ENCODE results near the gene HDAC4.

Gene HDAC4

GRCh38 chr2:239146011-239146641 lies 254.7 kb downstream of the HDAC4 start:
- Mint-ChIP-seq H3K27me3 (no peaks in the 10 kb centered on the region), H3K9me3 (peaks cover 8% of the 10 kb centered on the region in 2 donors), H3K4me3 (no peak overlapping the region), H3K4me1 (ENCODE audit: low read depth in 2 of 2) (peaks cover 8 to 10% of the 10 kb centered on the region in 2 donors), H3K36me3 (ENCODE audit: insufficient read depth) (peaks cover 23% of the 10 kb centered on the region), H3K27ac (peak overlapping the region in 1 of 2 donors; percentile 58)
- ATAC-seq (replicated peaks) (no peak), DNase-seq (no peak)

- no peak overlapping the region for H3K4me3 Mint-ChIP-seq
- DNase-seq (no peak), ATAC-seq (replicated peaks) (no peak)
- no peak overlapping the region for H3K27ac Mint-ChIP-seq
- peaks cover 4 to 6% of the 10 kb centered on the region in 2 donors for H3K4me1 Mint-ChIP-seq (ENCODE audit: low read depth in 2 of 2)
- H3K27me3 Mint-ChIP-seq: no peaks in the 10 kb centered on the region
- H3K9me3 Mint-ChIP-seq: peaks cover 4 to 8% of the 10 kb centered on the region in 2 donors
- H3K36me3 Mint-ChIP-seq (ENCODE audit: insufficient read depth): peaks cover 23% of the 10 kb centered on the region
Measured at GRCh38 chr2:239145601-239146000, 255.2 kb downstream of the HDAC4 start.

GRCh38 chr2:239145106-239145505 lies 255.7 kb downstream of the HDAC4 start:
- Mint-ChIP-seq H3K4me1 (ENCODE audit: low read depth in 2 of 2) (peaks cover 1 to 3% of the 10 kb centered on the region in 2 donors), H3K4me3 (no peak overlapping the region), H3K36me3 (ENCODE audit: insufficient read depth) (peaks cover 23% of the 10 kb centered on the region), H3K27ac (no peak overlapping the region), H3K9me3 (peaks cover 1 to 3% of the 10 kb centered on the region in 2 donors), H3K27me3 (no peaks in the 10 kb centered on the region)
- DNase-seq (no peak), ATAC-seq (replicated peaks) (no peak)

GRCh38 chr2:239144713-239144999 lies 256.2 kb downstream of the HDAC4 start:
- no peaks in the 10 kb centered on the region for H3K9me3 Mint-ChIP-seq
- DNase-seq: no peak
- no peak overlapping the region for H3K4me3 Mint-ChIP-seq
- no peak for ATAC-seq (replicated peaks)
- H3K4me1 Mint-ChIP-seq (ENCODE audit: low read depth in 2 of 2): no peaks in the 10 kb centered on the region
- H3K27me3 Mint-ChIP-seq: no peaks in the 10 kb centered on the region
- no peak overlapping the region for H3K27ac Mint-ChIP-seq
- peaks cover 25% of the 10 kb centered on the region for H3K36me3 Mint-ChIP-seq (ENCODE audit: insufficient read depth)

- Mint-ChIP-seq H3K27me3 (no peaks in the 10 kb centered on the region), H3K27ac (no peak overlapping the region), H3K4me3 (no peak overlapping the region), H3K36me3 (ENCODE audit: insufficient read depth) (peaks cover 29% of the 10 kb centered on the region), H3K9me3 (no peaks in the 10 kb centered on the region), H3K4me1 (ENCODE audit: low read depth in 2 of 2) (peaks cover 2 to 3% of the 10 kb centered on the region in 2 donors)
- DNase-seq (no peak), ATAC-seq (replicated peaks) (no peak)
Measured at GRCh38 chr2:239143858-239144712, 256.7 kb downstream of the HDAC4 start.

- Mint-ChIP-seq H3K36me3 (ENCODE audit: insufficient read depth) (peaks cover 31% of the 10 kb centered on the region), H3K27ac (no peak overlapping the region), H3K9me3 (no peaks in the 10 kb centered on the region), H3K27me3 (no peaks in the 10 kb centered on the region), H3K4me1 (ENCODE audit: low read depth in 2 of 2) (peaks cover 13 to 14% of the 10 kb centered on the region in 2 donors), H3K4me3 (no peak overlapping the region)
- DNase-seq (no peak), ATAC-seq (replicated peaks) (no peak)
Measured at GRCh38 chr2:239142806-239143205, 258.0 kb downstream of the HDAC4 start.

GRCh38 chr2:239142296-239142695 lies 258.5 kb downstream of the HDAC4 start:
- peak overlapping the region in 1 of 2 donors; percentile 58 for H3K27ac Mint-ChIP-seq
- DNase-seq: no peak
- ATAC-seq (replicated peaks): no peak
- H3K9me3 Mint-ChIP-seq: no peaks in the 10 kb centered on the region
- peaks cover 31% of the 10 kb centered on the region for H3K36me3 Mint-ChIP-seq (ENCODE audit: insufficient read depth)
- no peaks in the 10 kb centered on the region for H3K27me3 Mint-ChIP-seq
- H3K4me1 Mint-ChIP-seq (ENCODE audit: low read depth in 2 of 2): peaks cover 18 to 19% of the 10 kb centered on the region in 2 donors
- no peak overlapping the region for H3K4me3 Mint-ChIP-seq

GRCh38 chr2:239141021-239141760 lies 259.6 kb downstream of the HDAC4 start:
- no peaks in the 10 kb centered on the region for H3K9me3 Mint-ChIP-seq
- H3K4me3 Mint-ChIP-seq: no peak overlapping the region
- ATAC-seq (replicated peaks): no peak
- no peak for DNase-seq
- peaks cover 21% of the 10 kb centered on the region in 2 donors for H3K4me1 Mint-ChIP-seq (ENCODE audit: low read depth in 2 of 2)
- no peaks in the 10 kb centered on the region for H3K27me3 Mint-ChIP-seq
- H3K27ac Mint-ChIP-seq: no peak overlapping the region
- H3K36me3 Mint-ChIP-seq (ENCODE audit: insufficient read depth): peaks cover 35% of the 10 kb centered on the region

- peaks cover 37% of the 10 kb centered on the region for H3K36me3 Mint-ChIP-seq (ENCODE audit: insufficient read depth)
- DNase-seq (no peak), ATAC-seq (replicated peaks) (no peak)
- H3K9me3 Mint-ChIP-seq: no peaks in the 10 kb centered on the region
- no peak overlapping the region for H3K27ac Mint-ChIP-seq
- H3K4me1 Mint-ChIP-seq (ENCODE audit: low read depth in 2 of 2): peaks cover 21 to 22% of the 10 kb centered on the region in 2 donors
- no peak overlapping the region for H3K4me3 Mint-ChIP-seq
- H3K27me3 Mint-ChIP-seq: no peaks in the 10 kb centered on the region
Measured at GRCh38 chr2:239140346-239141020, 260.3 kb downstream of the HDAC4 start.

- H3K9me3 Mint-ChIP-seq: no peaks in the 10 kb centered on the region
- H3K27ac Mint-ChIP-seq: peak overlapping the region in 1 of 2 donors; percentile 16
- peaks cover 21 to 22% of the 10 kb centered on the region in 2 donors for H3K4me1 Mint-ChIP-seq (ENCODE audit: low read depth in 2 of 2)
- DNase-seq: no peak
- ATAC-seq (replicated peaks): no peak
- H3K4me3 Mint-ChIP-seq: no peak overlapping the region
- H3K36me3 Mint-ChIP-seq (ENCODE audit: insufficient read depth): peaks cover 36% of the 10 kb centered on the region
- H3K27me3 Mint-ChIP-seq: no peaks in the 10 kb centered on the region
Measured at GRCh38 chr2:239139566-239139965, 261.3 kb downstream of the HDAC4 start.

- Mint-ChIP-seq H3K27ac (peak overlapping the region in 1 of 2 donors; percentile 16), H3K4me1 (ENCODE audit: low read depth in 2 of 2) (peaks cover 21 to 22% of the 10 kb centered on the region in 2 donors), H3K4me3 (peak overlapping the region in 1 of 2 donors; percentile 69), H3K27me3 (no peaks in the 10 kb centered on the region), H3K9me3 (no peaks in the 10 kb centered on the region), H3K36me3 (ENCODE audit: insufficient read depth) (peaks cover 36% of the 10 kb centered on the region)
- DNase-seq (no peak), ATAC-seq (replicated peaks) (no peak)
Measured at GRCh38 chr2:239139101-239139500, 261.7 kb downstream of the HDAC4 start.

GRCh38 chr2:239138610-239139009 lies 262.2 kb downstream of the HDAC4 start:
- Mint-ChIP-seq H3K27me3 (no peaks in the 10 kb centered on the region), H3K9me3 (no peaks in the 10 kb centered on the region), H3K4me3 (peak overlapping the region in 1 of 2 donors; percentile 69), H3K36me3 (ENCODE audit: insufficient read depth) (peaks cover 35% of the 10 kb centered on the region), H3K27ac (peak overlapping the region in 1 of 2 donors; percentile 16), H3K4me1 (ENCODE audit: low read depth in 2 of 2) (peaks cover 21 to 22% of the 10 kb centered on the region in 2 donors)
- DNase-seq (no peak), ATAC-seq (replicated peaks) (no peak)

- Mint-ChIP-seq H3K27me3 (no peaks in the 10 kb centered on the region), H3K36me3 (ENCODE audit: insufficient read depth) (peaks cover 37% of the 10 kb centered on the region)
Measured at GRCh38 chr2:239137898-239138283, 262.9 kb downstream of the HDAC4 start.

More at GRCh38 chr2:239137898-239138283, 262.9 kb downstream of the HDAC4 start:
- Mint-ChIP-seq H3K27ac (peak overlapping the region; percentile 16 to 62), H3K4me1 (ENCODE audit: low read depth in 2 of 2) (peaks cover 21 to 22% of the 10 kb centered on the region in 2 donors), H3K9me3 (no peaks in the 10 kb centered on the region), H3K4me3 (peak overlapping the region; percentile 69 to 74)
- ATAC-seq (replicated peaks) (peak; percentile 89), DNase-seq (no peak)
